Measurements from ENCODE around the gene RPS6KL1.
A peak's percentile ranks its signal among the peaks of the same experiment; 100 is the strongest.

RPS6KL1 gene

DNA sequence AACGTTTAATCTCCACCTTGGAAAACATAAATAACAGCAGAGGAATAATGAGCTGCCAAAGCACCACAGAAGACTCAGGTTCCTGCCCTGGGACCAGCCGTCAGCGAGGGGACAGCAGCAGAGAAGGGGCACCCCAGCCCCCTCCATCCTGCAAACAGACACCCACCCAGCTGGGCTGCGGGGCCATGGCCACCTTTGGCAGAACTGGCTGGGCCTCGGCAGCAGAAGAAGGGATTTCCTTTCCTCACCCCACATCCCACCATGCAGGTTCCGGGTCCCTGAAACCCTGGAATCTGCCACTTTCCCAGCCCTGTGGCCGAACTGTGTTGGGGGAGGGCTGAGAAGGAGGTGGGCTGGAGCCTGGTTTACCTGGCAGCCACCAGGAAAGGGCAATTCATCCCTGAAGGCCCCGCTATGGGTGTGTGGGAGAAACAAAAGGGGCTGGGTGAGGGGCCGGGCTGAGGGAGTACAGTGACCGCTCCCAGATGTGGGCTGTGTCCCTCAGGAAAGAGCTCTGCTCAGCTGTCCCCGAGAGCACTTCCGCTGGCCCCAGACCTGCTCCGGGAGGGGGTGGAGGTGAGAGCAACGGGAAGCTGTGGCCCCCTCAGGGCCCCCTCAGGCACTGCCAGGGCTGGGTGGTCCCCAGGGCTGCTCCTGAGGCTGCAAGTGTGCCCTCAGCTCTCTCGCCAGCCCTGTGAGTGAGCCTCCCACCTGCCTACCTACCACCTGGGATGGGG lies 28.6 kb upstream of the RPS6KL1 start:
- DNase-seq: no peak

DNA sequence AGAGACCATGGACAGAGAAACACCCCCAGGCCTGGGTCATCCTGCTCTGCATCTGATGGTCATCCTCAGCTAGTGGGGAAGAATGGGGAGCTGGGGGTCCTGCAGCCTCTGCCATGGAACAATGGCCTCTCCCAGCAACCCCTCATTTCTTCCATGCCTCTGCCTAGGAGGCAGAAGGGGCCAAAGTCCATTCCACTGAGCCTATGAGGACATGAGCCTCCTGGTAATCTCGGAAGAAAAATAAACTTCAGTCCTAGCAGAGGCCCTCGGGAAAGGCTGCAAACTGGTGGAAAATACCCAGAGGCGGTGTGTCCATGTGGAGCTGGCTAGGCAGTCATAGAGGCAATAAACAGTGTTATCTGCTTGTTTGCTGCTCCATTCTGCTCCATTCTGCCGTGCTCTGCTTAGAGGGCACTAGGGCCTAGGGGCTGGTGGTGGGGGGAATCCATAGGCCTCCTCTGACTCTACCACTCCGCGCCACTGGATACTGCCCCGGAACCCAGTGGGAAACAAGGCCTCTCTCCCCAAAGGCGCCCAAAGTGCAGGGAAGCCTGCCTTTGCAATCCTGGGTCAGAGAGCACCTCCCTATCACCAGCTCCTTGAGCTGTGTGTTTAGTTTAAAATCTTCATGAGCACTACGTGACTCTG lies 27.9 kb upstream of the RPS6KL1 start:
- no peak for DNase-seq

DNA sequence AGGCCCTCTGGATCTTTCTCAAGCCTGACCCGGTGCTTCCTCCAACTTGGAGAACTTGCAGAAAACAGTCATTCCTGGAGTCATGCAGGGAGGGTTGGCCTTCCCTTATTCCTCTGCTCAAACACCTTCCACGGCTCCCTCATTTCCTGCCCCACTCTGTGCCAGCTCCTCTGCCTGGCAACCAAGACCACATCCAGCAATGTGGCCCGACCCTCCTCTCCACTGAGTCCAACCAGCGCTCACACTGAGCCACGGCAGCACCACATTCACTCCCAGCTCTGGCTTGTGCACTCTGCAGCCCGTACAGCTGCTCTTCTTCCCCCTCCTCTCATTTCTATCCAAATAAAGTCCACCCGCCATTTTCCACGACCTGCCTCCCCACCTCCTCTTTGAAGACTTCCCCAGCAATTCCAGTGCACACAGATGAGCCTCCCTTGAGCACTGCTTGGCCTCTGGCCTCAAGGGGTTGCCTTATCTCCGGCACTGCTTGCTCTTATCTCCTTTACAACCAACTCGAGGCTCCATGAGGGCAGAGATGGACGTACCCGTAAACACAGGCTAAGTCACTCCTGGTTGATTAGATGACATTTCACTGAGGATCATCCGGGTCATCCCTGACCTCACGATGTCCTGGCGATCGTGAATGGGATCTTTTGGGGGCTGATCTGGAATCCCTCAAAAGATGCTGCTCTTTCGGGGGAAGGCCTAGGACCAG lies 27.0 kb upstream of the RPS6KL1 start:
- DNase-seq: no peak

GRCh38 chr14:74949191-74949601 lies 26.1 kb upstream of the RPS6KL1 start:
- no peak for DNase-seq

- no peak for DNase-seq
These were observed 25.4 kb upstream of the RPS6KL1 start for GRCh38 chr14:74948228-74949175.

DNA sequence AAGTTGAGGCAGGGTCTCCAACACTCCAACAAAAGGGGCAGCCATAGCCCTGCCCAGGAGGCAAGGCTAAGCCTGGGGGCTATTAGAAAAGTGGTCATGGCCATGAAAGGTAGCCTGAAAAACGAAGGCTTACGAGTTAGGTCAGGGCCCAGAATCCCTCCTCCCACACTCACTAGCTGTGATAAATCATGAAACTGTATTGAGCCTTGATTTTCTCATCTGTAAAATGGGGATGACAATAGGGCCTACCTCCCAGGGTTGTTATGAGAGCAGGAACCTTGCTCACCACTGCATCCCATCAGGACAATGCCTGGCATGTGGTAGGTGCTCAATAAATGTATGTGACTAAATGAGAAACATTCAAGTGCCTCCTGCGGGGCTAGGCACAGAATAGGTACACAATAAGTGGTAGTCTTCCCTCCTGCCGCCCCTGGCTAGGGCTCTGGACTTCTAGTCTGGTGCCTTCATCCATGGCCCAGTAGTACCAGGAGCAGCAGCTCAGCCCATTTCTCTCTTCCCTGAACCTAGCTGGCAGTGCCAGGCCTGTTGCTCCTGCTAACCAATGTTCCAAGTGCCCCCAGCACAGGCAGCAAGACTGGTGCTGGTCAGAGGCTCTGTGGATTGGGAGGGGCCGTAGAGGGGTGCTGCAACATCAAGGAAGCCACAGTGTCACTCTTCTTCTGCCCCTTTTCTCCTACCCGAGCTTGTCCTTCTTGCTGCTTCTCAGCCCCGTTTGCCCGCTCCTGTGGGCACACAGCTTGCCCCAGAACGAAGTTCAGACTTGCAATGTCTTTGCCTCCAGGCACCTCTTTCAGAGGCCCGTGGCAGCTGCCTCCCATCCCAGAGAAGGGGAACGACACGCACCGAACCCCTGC lies 24.5 kb upstream of the RPS6KL1 start:
- no peak for DNase-seq

DNA sequence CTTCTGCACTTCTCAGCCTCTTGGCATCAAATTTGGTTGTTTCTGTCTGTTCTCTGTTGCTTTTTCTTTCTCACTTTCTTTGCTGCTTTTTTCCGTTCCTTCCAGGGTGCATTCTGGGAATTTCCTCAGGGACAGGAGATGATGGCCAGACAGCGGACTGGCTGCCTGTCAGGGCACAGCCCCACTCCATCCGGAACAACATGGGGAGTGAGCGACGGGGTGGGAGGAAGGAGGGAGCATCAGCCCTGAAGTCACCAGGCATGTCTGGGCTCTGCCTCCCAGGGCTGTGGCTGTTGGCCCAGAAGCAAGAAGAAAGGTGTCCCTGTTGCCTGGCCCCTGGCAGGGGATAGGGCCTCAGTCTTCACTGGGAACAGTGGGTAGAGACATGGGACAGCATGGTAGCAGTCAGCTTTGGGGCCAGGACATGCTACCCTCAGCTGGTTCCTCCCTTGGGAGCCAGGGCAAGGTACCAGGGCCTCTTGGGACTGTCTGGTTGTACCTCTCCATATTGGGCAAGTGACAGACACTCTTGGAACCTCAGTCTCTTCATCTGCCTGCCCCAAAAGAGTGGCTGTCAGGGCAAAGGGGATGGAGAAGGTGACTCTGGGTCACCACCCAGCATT lies 23.7 kb upstream of the RPS6KL1 start:
- no peak for DNase-seq

GRCh38 chr14:74945852-74946658 lies 23.0 kb upstream of the RPS6KL1 start:
- DNase-seq: peak; percentile 64

GRCh38 chr14:74945261-74945851 lies 22.3 kb upstream of the RPS6KL1 start:
- DNase-seq: no peak

GRCh38 chr14:74942608-74943007 lies 19.5 kb upstream of the RPS6KL1 start:
- no peak for DNase-seq

GRCh38 chr14:74942181-74942580 lies 19.1 kb upstream of the RPS6KL1 start:
- DNase-seq: no peak

- peak; percentile 27 for DNase-seq
These were observed 18.6 kb upstream of the RPS6KL1 start for GRCh38 chr14:74941676-74942097.

- DNase-seq: no peak
These were observed 18.0 kb upstream of the RPS6KL1 start for GRCh38 chr14:74940956-74941565.

DNA sequence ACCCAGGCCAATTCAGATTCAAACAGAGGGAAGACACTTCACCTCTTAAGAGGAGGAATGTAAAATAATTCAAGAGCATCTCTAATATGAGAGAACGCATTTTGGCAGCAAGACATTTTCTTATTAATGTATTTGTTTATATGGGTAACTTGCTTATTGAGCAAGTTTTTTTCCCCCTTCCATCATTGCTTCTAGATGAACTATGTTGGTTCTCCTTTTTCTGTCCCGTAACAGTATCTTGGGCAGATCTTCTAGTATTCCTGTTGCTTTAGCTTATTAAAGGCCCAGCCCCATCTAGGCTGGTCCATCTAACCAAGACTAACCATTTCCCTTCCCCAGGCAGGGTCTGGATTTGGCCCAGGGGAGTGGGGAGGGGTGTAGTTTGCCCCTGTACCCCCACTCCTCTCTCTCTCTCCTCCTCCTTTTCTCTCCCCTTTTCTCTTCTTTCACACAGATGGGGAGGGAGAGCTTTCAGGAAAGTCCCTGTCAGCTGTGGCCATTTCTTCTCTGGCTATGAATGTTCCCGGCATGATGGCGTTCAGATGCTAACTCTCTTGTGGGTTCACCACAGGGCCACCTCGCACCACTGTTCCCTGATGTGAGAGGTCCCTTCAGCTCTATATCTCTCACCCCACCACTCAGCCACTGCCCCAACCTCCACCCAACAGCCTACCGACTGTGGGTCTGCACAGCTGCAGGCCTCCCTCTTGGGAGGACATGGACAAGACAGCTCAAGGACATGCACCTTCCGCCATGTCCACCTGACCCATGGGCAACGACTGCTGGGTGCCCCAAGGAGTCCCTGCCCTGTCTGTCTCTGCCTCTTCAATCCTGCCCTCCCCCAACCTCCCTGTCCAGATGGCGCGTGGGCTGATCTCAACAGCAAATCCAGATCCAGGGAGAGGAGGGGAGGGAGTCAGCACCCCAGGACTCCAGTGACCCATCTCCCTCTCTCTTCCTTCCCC lies 15.8 kb upstream of the RPS6KL1 start:
- DNase-seq: no peak

DNA sequence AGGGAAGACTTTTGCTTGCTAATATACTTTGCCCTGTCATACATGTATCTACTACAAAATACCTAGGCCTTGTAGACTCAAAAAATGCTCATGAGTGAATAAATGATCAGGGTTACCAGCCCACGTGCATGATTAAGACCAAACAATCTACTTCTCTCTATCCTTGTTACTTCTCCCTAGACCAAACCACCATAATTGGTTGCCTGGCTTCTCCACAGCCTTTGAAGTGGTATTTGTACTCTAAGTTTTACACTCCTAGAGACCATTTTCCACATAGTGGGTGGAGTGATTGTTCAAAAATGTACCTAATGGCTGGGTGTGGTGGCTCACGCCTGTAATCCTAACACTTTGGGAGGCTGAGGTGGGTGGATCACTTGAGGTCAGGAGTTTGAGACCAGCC lies 14.1 kb upstream of the RPS6KL1 start:
- no peak for DNase-seq

DNA sequence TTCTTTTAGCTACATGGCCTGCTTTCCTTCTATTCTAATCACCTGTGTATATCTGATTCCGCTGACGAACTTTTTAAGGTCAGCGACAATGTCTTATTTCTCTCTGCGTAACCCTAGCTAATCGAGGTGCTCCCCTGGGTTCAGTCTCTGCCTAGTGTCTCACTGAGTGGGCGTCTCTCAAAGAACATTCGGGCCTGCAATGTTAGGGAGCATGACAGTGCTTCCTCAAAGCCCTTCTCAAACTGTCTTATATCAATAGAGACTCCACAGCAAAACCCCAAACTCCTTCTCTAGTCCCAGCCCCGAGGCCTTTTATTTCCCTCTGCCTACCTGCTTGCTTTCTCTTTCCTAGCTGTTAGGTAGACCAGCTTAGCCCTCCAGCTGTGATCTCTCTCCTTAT lies 13.7 kb upstream of the RPS6KL1 start:
- no peak for DNase-seq

GRCh38 chr14:74936151-74936550 lies 13.1 kb upstream of the RPS6KL1 start:
- no peak for DNase-seq

- no peak for DNase-seq
These were observed 12.3 kb upstream of the RPS6KL1 start for GRCh38 chr14:74935360-74935680.
